Kasumi-1 (cell line): Measurements from ENCODE around the gene ENTPD6.
"Not testable (repeated sequence)": the region's sequence is repeated elsewhere in the genome, so short reads cannot be mapped to it uniquely, and the experiment has no call there.

Source experiments
- DNase-seq, 2 experiments: peaks; one replicate each; lab custom pipeline; 2025; lab: John Stamatoyannopoulos, UW

Gene ENTPD6

DNA sequence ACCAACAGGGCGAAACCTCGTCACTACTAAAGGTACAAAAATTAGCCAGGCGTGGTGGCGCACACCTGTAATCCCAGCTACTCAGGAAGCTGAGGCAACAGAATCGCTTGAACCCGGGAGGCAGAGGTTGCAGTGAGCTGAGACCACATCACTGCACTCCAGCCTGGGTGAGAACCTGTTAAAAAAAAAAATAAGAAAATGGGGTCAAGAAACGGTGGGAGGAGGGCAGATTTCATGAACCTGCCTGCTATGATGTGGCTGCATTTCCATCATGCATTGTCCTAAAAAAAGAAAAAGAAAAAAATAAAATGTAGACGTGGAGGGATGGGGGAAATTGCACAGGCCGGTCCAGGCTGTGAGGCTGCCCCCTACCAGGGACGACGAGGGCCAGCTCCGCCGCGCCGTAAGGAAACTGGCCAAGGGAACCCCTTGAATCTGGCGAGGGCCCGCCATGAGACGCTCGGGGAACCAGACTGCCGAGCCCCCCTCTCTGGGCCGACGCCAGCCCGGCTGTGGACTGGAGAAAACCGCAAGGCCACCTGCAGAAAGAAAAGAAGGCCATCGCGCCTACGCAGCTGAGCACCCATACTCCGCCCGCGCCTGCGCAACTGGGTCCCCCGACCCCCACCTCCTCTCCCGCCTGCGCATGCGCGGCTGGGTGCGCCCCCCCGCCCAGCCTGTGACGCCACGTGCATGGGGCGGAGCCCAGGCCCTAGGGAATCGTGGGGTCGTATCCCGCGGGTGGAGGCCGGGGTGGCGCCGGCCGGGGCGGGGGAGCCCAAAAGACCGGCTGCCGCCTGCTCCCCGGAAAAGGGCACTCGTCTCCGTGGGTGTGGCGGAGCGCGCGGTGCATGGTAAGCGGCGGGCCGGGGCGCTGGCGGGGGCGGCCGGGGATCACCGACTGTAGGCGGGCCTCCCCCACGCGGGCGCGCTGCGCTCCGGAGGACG is at the start of gene ENTPD6:
ENTPD6 (plus strand) TSS at position 699 of the 948 bp plus-strand sequence. CDS start 10,825 bp downstream, outside the sequence.
- DNase-seq: peak; percentile 76 to 89

DNA sequence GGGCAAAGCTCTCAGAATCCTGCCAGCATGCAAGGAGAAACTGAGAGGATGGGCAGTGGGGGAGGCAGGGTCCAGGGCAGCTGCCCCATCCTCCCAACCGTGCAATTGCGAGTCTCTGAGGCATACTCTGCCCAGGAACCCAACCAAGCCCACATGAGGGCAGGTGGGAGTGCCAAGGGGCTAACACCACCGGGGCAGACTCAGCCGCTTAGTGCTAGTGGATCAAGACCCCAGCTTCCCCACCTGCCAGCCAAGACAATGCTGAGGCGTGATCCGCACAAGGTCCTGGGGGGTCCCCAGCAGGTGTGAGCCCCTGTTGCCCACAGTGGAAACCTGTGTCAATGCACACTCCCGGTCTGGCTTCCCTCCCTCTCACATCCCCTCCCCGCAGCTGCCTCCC is 48.5 kb upstream of the ENTPD6 start:
- no peak for DNase-seq

DNA sequence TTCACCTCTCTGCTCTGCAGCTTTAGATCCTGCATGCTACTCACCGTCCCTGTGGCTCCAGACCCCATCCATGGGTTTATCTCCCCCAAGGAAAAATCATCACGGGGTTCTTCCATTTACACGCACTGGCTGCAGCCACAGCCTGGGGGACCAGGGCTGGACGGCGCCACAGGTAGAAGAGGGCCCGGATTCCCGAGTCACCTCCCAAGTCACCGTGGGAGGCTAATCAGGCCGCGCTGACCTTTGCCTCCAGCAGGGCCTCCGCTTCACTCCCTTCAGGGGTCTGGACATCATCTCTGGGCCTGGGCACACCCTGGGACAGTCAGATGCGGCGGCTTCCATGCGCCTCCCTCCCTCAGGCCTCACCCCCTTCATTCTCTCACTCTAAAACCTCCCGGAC is 47.8 kb upstream of the ENTPD6 start:
- DNase-seq: no peak

DNA sequence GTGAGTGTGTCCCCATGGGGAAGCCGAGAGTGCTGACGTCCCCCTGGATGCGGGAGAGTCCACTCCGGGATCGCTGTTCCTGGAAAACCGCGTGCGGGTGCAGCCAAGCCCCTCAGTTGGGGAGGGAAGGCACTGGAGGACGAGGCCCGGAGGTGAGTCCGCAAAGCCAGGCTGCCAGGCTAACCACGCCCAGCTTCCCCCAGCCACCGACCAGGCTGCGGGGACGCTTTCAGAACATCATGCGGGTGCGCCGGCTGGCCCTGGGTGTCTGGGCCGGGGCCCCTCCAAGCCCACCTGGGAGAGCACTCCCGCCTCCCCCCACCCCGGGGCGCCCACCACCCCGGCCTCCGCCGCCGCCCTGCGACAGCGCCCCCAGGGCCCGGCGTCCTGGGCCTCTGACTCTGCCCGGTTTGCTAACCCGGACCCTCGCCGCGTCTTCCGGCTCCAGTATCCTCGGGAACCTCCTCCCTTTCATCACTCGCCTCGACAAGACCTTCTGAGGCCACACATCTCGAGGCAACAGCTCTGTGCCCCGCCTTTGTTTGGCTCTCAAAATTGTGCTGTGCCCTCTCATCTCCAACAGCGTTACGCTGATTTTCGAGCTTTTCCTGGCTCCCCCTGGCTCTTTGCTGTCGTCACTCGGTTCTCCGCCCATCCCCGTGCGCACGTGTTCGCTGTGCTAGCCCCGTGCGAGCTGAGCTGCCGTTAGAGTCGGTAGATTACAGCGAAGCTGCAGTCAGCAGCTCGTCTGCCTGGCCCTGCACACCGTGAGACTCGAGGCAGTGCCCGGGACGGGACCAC is 47.1 kb upstream of the ENTPD6 start:
- no peak for DNase-seq

GRCh38 chr20:25148982-25149846 is 46.3 kb upstream of the ENTPD6 start:
- DNase-seq: no peak

DNA sequence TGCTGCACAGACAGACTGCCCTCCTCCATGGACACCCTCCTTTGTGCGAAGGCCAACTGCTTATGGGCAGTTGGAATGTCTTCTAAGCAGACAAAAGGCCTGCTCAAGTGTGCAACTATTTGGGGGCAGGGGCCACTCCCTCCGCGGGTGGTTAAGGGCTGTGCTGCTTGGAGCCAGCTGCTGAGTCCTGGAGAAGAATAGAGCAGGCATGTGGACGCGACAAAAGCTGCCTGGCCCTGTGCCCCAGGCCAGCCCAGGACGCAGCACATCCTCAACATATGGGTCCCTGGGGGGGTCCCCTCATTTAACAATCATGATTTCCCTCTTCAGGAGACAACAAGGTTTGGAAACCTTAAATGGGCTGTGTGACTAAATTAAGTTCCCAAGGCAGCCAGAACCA is 45.5 kb upstream of the ENTPD6 start:
- no peak for DNase-seq

- DNase-seq: no peak
Observed at GRCh38 chr20:25158043-25158442, 37.5 kb upstream of the ENTPD6 start.

GRCh38 chr20:25160467-25160866 is 35.0 kb upstream of the ENTPD6 start:
- no peak for DNase-seq

DNA sequence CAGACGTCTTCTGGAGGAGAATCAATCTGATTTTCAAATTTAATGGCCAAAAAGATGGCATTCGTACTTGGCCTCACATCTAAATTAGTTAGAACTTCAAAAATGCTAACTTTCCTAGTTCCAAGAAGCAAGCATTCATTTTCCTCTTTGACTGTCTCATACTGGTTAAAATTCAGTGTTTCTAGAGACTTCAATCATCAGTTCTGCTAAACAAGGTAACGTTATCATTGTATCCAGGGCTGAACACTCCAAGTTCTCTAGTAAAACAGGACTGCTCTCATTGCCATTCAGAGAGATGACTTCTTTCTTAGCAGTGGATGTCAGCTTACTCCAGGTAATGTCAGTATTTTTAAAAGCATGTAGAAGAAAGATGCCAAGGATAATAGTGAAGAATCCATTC is 34.6 kb upstream of the ENTPD6 start:
- DNase-seq: no peak

DNA sequence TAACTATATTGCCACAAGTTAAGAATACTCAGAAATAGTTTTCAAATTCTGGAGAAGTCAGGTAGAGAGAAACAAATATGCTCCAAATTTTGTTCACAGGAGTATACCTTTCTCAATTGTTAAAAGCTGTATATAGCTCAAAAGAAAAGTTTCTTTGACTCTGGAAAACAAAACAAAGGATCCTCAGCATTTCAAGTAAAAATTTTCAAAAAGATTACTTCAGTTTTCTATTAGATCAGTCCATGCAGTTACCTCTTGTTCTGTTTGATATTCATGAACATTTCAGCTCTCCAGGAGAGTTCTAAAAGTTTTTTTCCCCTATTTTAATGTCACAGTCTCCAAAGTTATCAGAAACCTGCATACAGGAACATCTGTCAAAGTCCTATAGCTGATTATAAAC is 30.4 kb upstream of the ENTPD6 start:
- no peak for DNase-seq

GRCh38 chr20:25166105-25166782 is 29.3 kb upstream of the ENTPD6 start:
- not testable (repeated sequence) for DNase-seq

- no peak for DNase-seq
Observed at GRCh38 chr20:25173321-25173720, 22.2 kb upstream of the ENTPD6 start.

DNA sequence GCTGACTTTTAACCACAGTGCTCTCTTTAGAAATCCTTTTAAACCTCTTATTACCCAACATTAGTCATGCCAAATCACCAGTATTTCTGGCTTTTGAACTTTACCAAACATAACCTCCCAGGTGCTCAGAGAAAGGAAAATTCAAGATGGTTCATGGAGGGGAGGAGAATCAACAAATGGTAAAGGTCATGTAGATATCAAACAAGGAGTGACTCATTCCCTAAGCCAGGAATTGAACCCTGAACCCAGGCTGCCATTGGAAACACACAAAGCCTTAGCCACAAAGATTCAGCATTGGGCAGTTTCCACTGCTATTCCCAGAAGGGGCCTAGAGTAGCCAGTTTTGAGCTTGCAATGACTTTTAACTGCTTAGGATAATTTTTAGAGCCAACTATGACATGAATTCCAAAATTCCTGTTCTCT is 21.6 kb upstream of the ENTPD6 start:
- DNase-seq: no peak

- no peak for DNase-seq
Observed at GRCh38 chr20:25176184-25176583, 19.3 kb upstream of the ENTPD6 start.

DNA sequence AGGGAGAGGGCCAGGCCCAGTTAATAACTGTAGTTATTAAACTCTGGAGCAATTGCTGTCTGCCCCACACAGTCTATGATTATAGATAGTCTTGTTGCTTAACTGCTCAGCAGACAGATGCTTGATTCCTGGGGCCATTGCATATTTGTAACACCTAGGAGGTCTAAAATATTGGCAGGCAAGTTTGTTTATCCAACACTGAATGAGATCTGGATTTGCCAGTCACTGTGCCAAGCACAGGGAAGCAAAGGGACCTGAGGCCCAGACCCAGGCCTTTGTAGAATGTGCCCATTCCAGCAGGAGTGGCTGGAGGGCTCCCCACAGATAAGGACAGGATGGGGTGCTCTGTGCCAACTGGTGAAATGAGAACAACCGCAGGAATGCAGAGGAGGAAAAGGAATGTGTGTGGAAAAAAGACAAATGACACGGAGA is 17.6 kb upstream of the ENTPD6 start:
- no peak for DNase-seq

DNA sequence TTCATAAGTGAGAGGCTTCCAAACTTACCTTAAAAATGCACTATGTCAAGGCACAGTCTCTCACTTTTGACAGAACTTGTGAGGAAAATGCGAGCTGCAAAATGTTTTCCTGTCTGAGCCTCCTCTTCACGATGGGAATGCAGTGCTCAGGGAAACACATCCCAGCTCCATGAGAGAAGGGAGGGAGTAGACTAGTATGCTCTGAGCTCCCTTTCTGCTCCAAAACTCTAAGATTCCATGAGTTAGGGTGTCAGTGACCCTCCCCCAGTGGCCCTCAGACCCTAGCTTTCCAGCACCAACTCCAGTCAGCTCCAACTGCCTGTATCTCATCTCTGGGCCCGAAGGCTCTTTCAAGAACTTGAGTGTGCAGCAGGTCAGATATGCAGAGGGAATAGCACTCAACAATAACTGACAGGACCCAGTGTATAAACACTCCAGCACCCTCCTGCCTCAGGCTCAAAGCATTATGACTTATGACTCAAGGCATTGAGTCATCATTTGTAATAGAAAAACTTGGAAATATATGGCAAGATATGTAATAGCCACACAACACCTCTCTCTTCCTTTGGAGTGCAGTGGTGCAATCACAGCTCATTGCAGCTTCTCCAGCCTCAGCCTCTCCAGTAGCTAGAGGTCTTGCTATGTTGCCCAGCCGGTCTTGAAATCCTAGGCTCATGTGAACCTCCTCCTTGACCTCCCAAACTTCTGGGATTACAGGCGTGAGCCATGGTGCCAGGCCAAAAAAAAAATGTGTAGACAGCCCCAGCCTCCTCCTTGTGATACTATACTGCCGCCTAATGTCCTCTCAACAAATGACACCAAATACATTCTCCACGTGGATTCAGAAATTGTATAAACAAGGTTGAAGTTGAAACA is 16.7 kb upstream of the ENTPD6 start:
- peak; percentile 40 to 77 for DNase-seq

- no peak for DNase-seq
Observed at GRCh38 chr20:25179439-25180089, 15.9 kb upstream of the ENTPD6 start.

DNA sequence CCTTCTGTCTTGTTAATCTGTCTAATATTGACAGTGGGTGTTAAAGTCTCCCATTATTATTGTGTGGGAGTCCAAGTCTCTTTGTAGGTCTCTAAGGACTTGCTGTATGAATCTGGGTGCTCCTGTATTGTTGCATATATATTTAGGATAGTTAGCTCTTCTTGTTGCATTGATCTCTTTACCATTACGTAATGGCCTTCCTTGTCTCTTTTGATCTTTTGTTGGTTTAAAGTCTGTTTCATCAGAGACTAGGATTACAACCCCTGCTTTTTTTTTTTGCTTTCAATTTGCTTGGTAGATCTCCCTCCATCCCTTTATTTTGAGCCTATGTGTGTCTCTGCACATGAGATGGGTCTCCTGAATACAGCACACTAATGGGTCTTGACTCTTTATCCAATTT is 11.1 kb upstream of the ENTPD6 start:
- not testable (repeated sequence) for DNase-seq

DNA sequence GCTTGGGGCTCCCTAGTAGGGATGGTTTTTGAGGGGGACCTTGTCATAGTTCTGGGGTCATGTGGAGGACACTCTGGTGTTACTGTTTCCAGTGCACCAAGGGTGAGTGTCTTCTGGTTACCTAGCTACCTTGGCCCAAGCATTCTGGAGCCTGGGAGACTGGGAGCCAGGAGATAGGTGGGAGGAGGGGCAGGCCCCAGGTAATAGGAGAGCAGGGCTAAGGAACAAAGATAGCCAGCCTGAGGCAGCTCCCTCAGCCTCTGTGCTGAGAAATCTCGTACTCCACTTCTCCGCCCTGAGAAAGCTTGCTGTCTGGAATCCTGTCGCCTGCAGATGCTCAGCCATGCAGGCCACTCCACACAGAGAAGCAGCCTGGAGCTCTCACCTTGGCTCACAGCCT is 8.3 kb upstream of the ENTPD6 start:
- DNase-seq: no peak

- DNase-seq: no peak
Observed at GRCh38 chr20:25187635-25188034, 7.9 kb upstream of the ENTPD6 start.
